IMR-90 (cell line): ENCODE results near the gene RIPOR2. TPM values are rescaled to one million over a fixed set of nuclear protein-coding genes. Genes with fewer than 3 reads are reported as not detected.

ENCODE experiments used
- ATAC-seq: fragments of 200-7000 bp; cut with Tn5 transposase; 2 replicates; pipeline ENCODE4 v1.9.1; 2020; ENCODE audit warnings: low read depth, mild to moderate bottlenecking, moderate library complexity
- BruUV-seq: library from RNA; stranded (reverse); fragments of 400-500 nt; replicated peaks from 2 replicates; lab custom pipeline; 2021; lab: Mats Ljungman, UMichigan
- CTCF ChIA-PET: fragments of 300-600 bp; formaldehyde crosslinking; extraction: SDS; loops from one replicate; lab custom pipeline; 2021; ENCODE audit warnings: antibody characterized with exemption; lab: Yijun Ruan, JAX
- POLR2A ChIA-PET: fragments of 300-600 bp; sonication (Branson Sonifier 250); formaldehyde crosslinking; loops from one replicate; lab custom pipeline; 2022; ENCODE audit warnings: antibody characterized with exemption; ENCODE audit not compliant: unreplicated experiment; lab: Charles Lee
- DNase-seq: peaks from one replicate; pipeline ENCODE4 v3.0.0; 2013
- H2AFZ ChIP-seq: replicated peaks from 2 replicates; pipeline ENCODE3; 2013; ENCODE audit warnings: low read length, mild to moderate bottlenecking; ENCODE audit not compliant: poor library complexity
- H2AK5ac ChIP-seq: 2 replicates; pipeline ENCODE4 v1.6.1; 2013; ENCODE audit warnings: low read depth, low read length, inconsistent platforms
- H2AK9ac ChIP-seq: replicated peaks from 2 replicates; pipeline ENCODE3; 2013; ENCODE audit warnings: mild to moderate bottlenecking, low read depth, low read length, moderate library complexity; ENCODE audit not compliant: poor library complexity
- H2BK120ac ChIP-seq: 2 replicates; pipeline ENCODE4 v1.6.1; 2013; ENCODE audit warnings: low read depth, low read length, inconsistent platforms
- H2BK15ac ChIP-seq: 3 replicates; pipeline ENCODE4 v1.6.1; 2013; ENCODE audit warnings: low read depth, low read length, inconsistent platforms
- H2BK20ac ChIP-seq: 2 replicates; pipeline ENCODE4 v1.6.1; 2013; ENCODE audit warnings: low read depth, mild to moderate bottlenecking, inconsistent platforms, low read length, moderate library complexity
- H2BK5ac ChIP-seq: 2 replicates; pipeline ENCODE4 v1.6.1; 2013; ENCODE audit warnings: mild to moderate bottlenecking, low read depth, low read length, inconsistent platforms; ENCODE audit not compliant: poor library complexity, severe bottlenecking
- H3K14ac ChIP-seq: replicated peaks from 2 replicates; pipeline ENCODE4 v1.6.1; 2013; ENCODE audit warnings: low read depth, low read length, inconsistent platforms
- H3K18ac ChIP-seq: 2 replicates; pipeline ENCODE4 v1.6.1; 2013; ENCODE audit warnings: low read depth, low read length, control low read depth
- H3K23ac ChIP-seq: 2 replicates; pipeline ENCODE4 v1.6.1; 2013; ENCODE audit warnings: low read depth, low read length, inconsistent platforms
- H3K27ac ChIP-seq: 2 replicates; pipeline ENCODE4 v1.5.1; 2013; ENCODE audit warnings: mild to moderate bottlenecking, control low read depth, low read length; ENCODE audit not compliant: insufficient read depth
- H3K27me3 ChIP-seq: 2 replicates; pipeline ENCODE4 v1.6.1; 2013; ENCODE audit warnings: low read length; ENCODE audit not compliant: control insufficient read depth, insufficient read depth
- H3K36me3 ChIP-seq: 2 replicates; pipeline ENCODE4 v1.6.1; 2013; ENCODE audit warnings: low read length, mixed read lengths; ENCODE audit not compliant: control insufficient read depth, insufficient read depth
- H3K4ac ChIP-seq: 2 replicates; pipeline ENCODE4 v1.6.1; 2013; ENCODE audit warnings: low read depth, low read length, inconsistent platforms
- H3K4me1 ChIP-seq: 2 replicates; pipeline ENCODE4 v1.6.1; 2013; ENCODE audit warnings: low read length, mixed read lengths; ENCODE audit not compliant: control insufficient read depth, insufficient read depth
- H3K4me2 ChIP-seq: 2 replicates; pipeline ENCODE4 v1.6.1; 2013; ENCODE audit warnings: low read depth, mild to moderate bottlenecking, control low read depth, low read length, moderate library complexity
- H3K4me3 ChIP-seq: 2 replicates; pipeline ENCODE4 v1.5.1; 2013; ENCODE audit warnings: low read depth, mild to moderate bottlenecking, control low read depth, low read length, moderate library complexity; ENCODE audit not compliant: insufficient read depth
- H3K56ac ChIP-seq: 2 replicates; pipeline ENCODE4 v1.6.1; 2013; ENCODE audit warnings: low read length, inconsistent platforms; ENCODE audit not compliant: insufficient read depth; ENCODE audit errors: extremely low read depth
- H3K79me1 ChIP-seq, 2 experiments: 2 replicates each; pipeline ENCODE4 v1.6.1; 2013; ENCODE audit warnings: low read length in 2 of 2, inconsistent platforms in 1 of 2, low read depth in 1 of 2
- H3K9ac ChIP-seq: 2 replicates; pipeline ENCODE4 v1.6.1; 2013; ENCODE audit warnings: low read depth, low read length, control low read depth
- H3K9me1 ChIP-seq: 2 replicates; pipeline ENCODE4 v1.6.1; 2013; ENCODE audit warnings: low read length, inconsistent platforms; ENCODE audit not compliant: insufficient read depth
- H3K9me3 ChIP-seq: 2 replicates; pipeline ENCODE4 v1.6.1; 2013; ENCODE audit warnings: low read length; ENCODE audit not compliant: control insufficient read depth, insufficient read depth
- H4K20me1 ChIP-seq: 2 replicates; pipeline ENCODE4 v1.6.1; 2013; ENCODE audit warnings: low read length, inconsistent platforms; ENCODE audit not compliant: insufficient read depth
- H4K5ac ChIP-seq: 2 replicates; pipeline ENCODE4 v1.6.1; 2013; ENCODE audit warnings: mild to moderate bottlenecking, low read depth, low read length, control low read depth
- H4K8ac ChIP-seq, 2 experiments: 2 replicates each; pipeline ENCODE4 v1.6.1; 2013; ENCODE audit warnings: low read depth in 2 of 2, low read length in 2 of 2, control low read depth in 1 of 2, inconsistent platforms in 1 of 2
- H4K91ac ChIP-seq: 2 replicates; pipeline ENCODE4 v1.6.1; 2013; ENCODE audit warnings: low read depth, low read length, inconsistent platforms; ENCODE audit not compliant: insufficient read depth
- CHD1 ChIP-seq: IDR thresholded peaks from 2 replicates; pipeline ENCODE4 v1.6.1; 2012; ENCODE audit warnings: low read depth, low read length, improper control_type of control experiment
- ELK1 ChIP-seq: fragments of 150-350 bp; IDR thresholded peaks from 2 replicates; pipeline ENCODE4 v1.6.1; 2016; ENCODE audit warnings: low read depth, mild to moderate bottlenecking, low read length, moderate library complexity, borderline replicate concordance
- FOS ChIP-seq: fragments of 150-350 bp; IDR thresholded peaks from 2 replicates; pipeline ENCODE4 v1.6.1; 2016; ENCODE audit warnings: low read depth, low read length
- MAFK ChIP-seq: IDR thresholded peaks from 2 replicates; pipeline ENCODE4 v1.6.1; 2012; ENCODE audit warnings: low read depth, low read length, improper control_type of control experiment
- MAZ ChIP-seq: IDR thresholded peaks from 2 replicates; pipeline ENCODE4 v1.6.1; 2012; ENCODE audit warnings: low read depth, mild to moderate bottlenecking, low read length, improper control_type of control experiment, moderate library complexity, borderline replicate concordance
- RAD21 ChIP-seq: IDR thresholded peaks from 2 replicates; pipeline ENCODE4 v1.6.1; 2012; ENCODE audit warnings: low read length, improper control_type of control experiment
- RCOR1 ChIP-seq: IDR thresholded peaks from 2 replicates; pipeline ENCODE4 v1.6.1; 2012; ENCODE audit warnings: mild to moderate bottlenecking, low read length, improper control_type of control experiment; ENCODE audit not compliant: insufficient replicate concordance
- RFX5 ChIP-seq: IDR thresholded peaks from 2 replicates; pipeline ENCODE4 v1.8.0; 2012; ENCODE audit warnings: low read depth, mild to moderate bottlenecking, low read length, moderate library complexity
- USF2 ChIP-seq: fragments of 150-350 bp; IDR thresholded peaks from 2 replicates; pipeline ENCODE4 v1.6.1; 2017; ENCODE audit warnings: mild to moderate bottlenecking, antibody characterized with exemption, low read length, low read depth
- WGBS, 2 experiments: methylation state at CpG; one replicate each; pipeline versions ENCODE4 v1.1.5 to v1.1.7; 2013; ENCODE audit warnings: missing lambda C conversion rate in 2 of 2; ENCODE audit not compliant: insufficient read length in 1 of 2; ENCODE audit errors: extremely low coverage in 2 of 2; 5-methylcytosine and 5-hydroxymethylcytosine counted together
- dilution Hi-C: fragments of 300-500 bp; cut with HindIII; formaldehyde crosslinking; loops from one replicate; pipeline ENCODE4 v1.14.3; 2018; ENCODE audit warnings: low sequenced_read_pairs; ENCODE audit not compliant: unreplicated experiment
- in situ Hi-C: fragments of 300-500 bp; cut with MboI; formaldehyde crosslinking; loops from 3 replicates; pipeline ENCODE4 v1.14.3; 2019; ENCODE audit warnings: low sequenced_read_pairs, inconsistent platforms, mixed read lengths
- intact Hi-C: fragments of 100-400 bp; cut with micrococcal nuclease; formaldehyde crosslinking; loops from 2 replicates; pipeline ENCODE4 v1.10.0; 2022
- polyA plus RNA-seq, 3 experiments: library from polyadenylated mRNA; depleted of rRNA; stranded (reverse); fragments of >200 nt; gene quantifications; 2 replicates each; pipeline ENCODE4 v1.2.3, GENCODE V29; 2012; ENCODE audit warnings: low replicate concordance in 1 of 3
- total RNA-seq: library from RNA; depleted of rRNA; stranded (reverse); fragments of >200 nt; gene quantifications from 2 replicates; pipeline ENCODE4 v1.2.3, GENCODE V29; 2012

The RIPOR2 gene
- total and polyA plus RNA-seq, 2 of the 4 experiments (the other 2 are of a cell fraction), result 1.1 to 1.2 TPM

GRCh38 chr6:24757611-24758010 lies 178.1 kb downstream of the RIPOR2 start:
- Histone ChIP-seq H2BK120ac (no peak overlapping the region), H3K23ac (no peak overlapping the region), H3K4ac (no peak overlapping the region), H3K18ac (no peak overlapping the region), H4K8ac (no peak overlapping the region), H4K91ac (no peak overlapping the region), H2BK20ac (no peak overlapping the region), H3K9me1 (no peaks in the 10 kb centered on the region), H2BK15ac (no peak overlapping the region), H2AK9ac (no peak overlapping the region), H2AK5ac (no peak overlapping the region), H3K14ac (no peak overlapping the region), H3K56ac (no peak overlapping the region), H3K4me3 (no peak overlapping the region), H3K9ac (no peak overlapping the region), H3K4me1 (no peaks in the 10 kb centered on the region), H3K27me3 (no peaks in the 10 kb centered on the region), H2AFZ (no peak overlapping the region), H2BK5ac (no peak overlapping the region), H3K27ac (no peak overlapping the region), H3K36me3 (no peaks in the 10 kb centered on the region), H3K9me3 (no peaks in the 10 kb centered on the region), H3K79me1 (no peaks in the 10 kb centered on the region), H4K5ac (no peak overlapping the region), H3K4me2 (no peak overlapping the region), H4K20me1 (no peaks in the 10 kb centered on the region)
- DNase-seq (no peak), ATAC-seq (no peak)
- TF ChIP-seq MAFK, result no peak
- no peak for TF ChIP-seq USF2
- no peak for TF ChIP-seq RCOR1
- no peak for TF ChIP-seq ELK1
- no peak for TF ChIP-seq RFX5
- TF ChIP-seq FOS, result no peak
- TF ChIP-seq CHD1, result no peak
- no peak for TF ChIP-seq RAD21
- no peak for TF ChIP-seq MAZ
- no TSS peak for BruUV-seq
- ChIA-PET POLR2A (no interaction called here), CTCF (no interaction called here)
- dilution Hi-C loops, result no loop called here
- intact Hi-C loops, result no loop called here
- WGBS, 2 experiments, result 96% methylated on average over 5 of the region's 6 CpGs; no CpG with 5 or more reads in 1 of the 2 experiments
- in situ Hi-C loops, result no loop called here
